Loucy (cell line): Measurements from ENCODE around the gene KRT86.

Experiments
- CTCF ChIP-seq: fragments of 200-600 bp; sonication (generic); conservative IDR thresholded peaks from 2 replicates; pipeline ENCODE4 v1.5.1; 2014; ENCODE audit warnings: mild to moderate bottlenecking, antibody characterized with exemption, low read length
- EZH2phosphoT487 ChIP-seq: fragments of 200-600 bp; IDR thresholded peaks from 2 replicates; pipeline ENCODE4 v1.6.1; 2018; ENCODE audit warnings: antibody characterized with exemption, mild to moderate bottlenecking, moderate library complexity, borderline replicate concordance

GRCh38 chr12:52268212-52268611 lies 6.2 kb upstream of the KRT86 start:
- TF ChIP-seq CTCF = no peak
- no peak for TF ChIP-seq EZH2phosphoT487
